DND-41 (cell line): Measurements from ENCODE around the gene EVX1.

Source experiments
- ATAC-seq: fragments of 200-7000 bp; cut with Tn5 transposase; 3 replicates; pipeline ENCODE4 v1.9.1; 2021; ENCODE audit warnings: low read depth; ENCODE audit not compliant: insufficient read depth
- DNase-seq: peaks from one replicate; pipeline ENCODE4 v3.0.0-alpha.2; 2020
- H2AFZ ChIP-seq: 2 replicates; pipeline ENCODE4 v1.6.0; 2012; ENCODE audit warnings: low read depth, low read length
- H3K27ac ChIP-seq: 2 replicates; pipeline ENCODE4 v1.5.1; 2012; ENCODE audit warnings: low read length, inconsistent platforms
- H3K27me3 ChIP-seq: fragments of 200-600 bp; sonication (generic); 2 replicates; pipeline ENCODE4 v1.6.0; 2012; ENCODE audit warnings: low read length, mild to moderate bottlenecking, inconsistent platforms; ENCODE audit not compliant: insufficient read depth, poor library complexity
- H3K36me3 ChIP-seq: 2 replicates; pipeline ENCODE4 v1.5.1; 2012; ENCODE audit warnings: low read length, inconsistent platforms; ENCODE audit not compliant: insufficient read depth
- H3K4me1 ChIP-seq: 2 replicates; pipeline ENCODE4 v1.5.1; 2012; ENCODE audit warnings: mild to moderate bottlenecking, low read length; ENCODE audit not compliant: insufficient read depth
- H3K4me2 ChIP-seq: 2 replicates; pipeline ENCODE4 v1.6.0; 2012; ENCODE audit warnings: mild to moderate bottlenecking, moderate library complexity, low read length, inconsistent platforms; ENCODE audit not compliant: insufficient read depth
- H3K4me3 ChIP-seq, 2 experiments: fragments of 200-600 bp in 1 of 2; shearing (Covaris generic) in 1 of 2; 2 replicates each; pipeline ENCODE4 v1.5.1; 2012 to 2016; ENCODE audit warnings: inconsistent platforms in 2 of 2, low read length in 2 of 2, mild to moderate bottlenecking in 2 of 2, low read depth in 1 of 2, moderate library complexity in 1 of 2
- H3K79me2 ChIP-seq: 2 replicates; pipeline ENCODE4 v1.6.0; 2012; ENCODE audit warnings: low read length, inconsistent platforms; ENCODE audit not compliant: insufficient read depth
- H3K9ac ChIP-seq: 2 replicates; pipeline ENCODE4 v1.6.0; 2012; ENCODE audit warnings: low read depth, mild to moderate bottlenecking, inconsistent platforms, low read length, moderate library complexity
- H3K9me3 ChIP-seq: 2 replicates; pipeline ENCODE4 v1.5.1; 2012; ENCODE audit warnings: low read length, moderate library complexity, mild to moderate bottlenecking, inconsistent platforms; ENCODE audit not compliant: insufficient read depth, severe bottlenecking
- H4K20me1 ChIP-seq: 2 replicates; pipeline ENCODE4 v1.6.0; 2012; ENCODE audit warnings: low read length; ENCODE audit not compliant: insufficient read depth
- EZH2 ChIP-seq: IDR thresholded peaks from 3 replicates; pipeline ENCODE4 v1.6.1; 2012; ENCODE audit warnings: borderline replicate concordance, low read depth, mild to moderate bottlenecking, moderate library complexity, low read length, inconsistent platforms; ENCODE audit not compliant: severe bottlenecking
- TF ChIP-seq, protein P1 (sequence below): IDR thresholded peaks from 2 replicates; pipeline ENCODE4 v1.5.1; 2012; ENCODE audit warnings: borderline replicate concordance, low read length, moderate library complexity, mild to moderate bottlenecking; ENCODE audit not compliant: poor library complexity, severe bottlenecking; ENCODE audit errors: extremely low read depth

Gene EVX1

DNA sequence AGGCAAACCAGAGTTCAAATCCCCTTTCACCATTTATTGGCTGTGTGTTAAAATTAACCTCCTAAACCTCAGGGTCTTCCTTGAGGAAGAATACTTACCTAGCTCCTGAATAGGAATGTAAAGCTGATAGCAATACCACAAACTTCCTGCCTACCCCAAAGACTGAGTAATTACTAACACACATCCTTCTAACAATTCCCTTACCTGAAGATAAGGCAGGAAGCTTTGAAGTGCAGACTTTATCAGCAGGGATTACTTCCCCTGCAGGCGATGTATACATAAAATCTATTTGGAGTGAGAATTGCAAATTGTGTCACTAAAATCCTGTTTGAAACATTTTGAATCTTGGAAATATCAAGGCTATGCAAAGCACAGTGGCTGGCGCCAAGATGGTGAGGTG is 21.2 kb downstream of the EVX1 start:
- Histone ChIP-seq H3K27ac (no peak overlapping the region), H3K9me3 (no peaks in the 10 kb centered on the region), H4K20me1 (no peaks in the 10 kb centered on the region), H3K36me3 (no peaks in the 10 kb centered on the region), H2AFZ (no peak overlapping the region), H3K79me2 (no peaks in the 10 kb centered on the region), H3K27me3 (peaks cover 10% of the 10 kb centered on the region), H3K4me1 (no peaks in the 10 kb centered on the region), H3K9ac (no peak overlapping the region), H3K4me3 (no peak overlapping the region), H3K4me2 (no peak overlapping the region)
- ATAC-seq: no peak
- no peak for DNase-seq
- TF ChIP-seq EZH2: no peak
- TF ChIP-seq, protein P1, sequence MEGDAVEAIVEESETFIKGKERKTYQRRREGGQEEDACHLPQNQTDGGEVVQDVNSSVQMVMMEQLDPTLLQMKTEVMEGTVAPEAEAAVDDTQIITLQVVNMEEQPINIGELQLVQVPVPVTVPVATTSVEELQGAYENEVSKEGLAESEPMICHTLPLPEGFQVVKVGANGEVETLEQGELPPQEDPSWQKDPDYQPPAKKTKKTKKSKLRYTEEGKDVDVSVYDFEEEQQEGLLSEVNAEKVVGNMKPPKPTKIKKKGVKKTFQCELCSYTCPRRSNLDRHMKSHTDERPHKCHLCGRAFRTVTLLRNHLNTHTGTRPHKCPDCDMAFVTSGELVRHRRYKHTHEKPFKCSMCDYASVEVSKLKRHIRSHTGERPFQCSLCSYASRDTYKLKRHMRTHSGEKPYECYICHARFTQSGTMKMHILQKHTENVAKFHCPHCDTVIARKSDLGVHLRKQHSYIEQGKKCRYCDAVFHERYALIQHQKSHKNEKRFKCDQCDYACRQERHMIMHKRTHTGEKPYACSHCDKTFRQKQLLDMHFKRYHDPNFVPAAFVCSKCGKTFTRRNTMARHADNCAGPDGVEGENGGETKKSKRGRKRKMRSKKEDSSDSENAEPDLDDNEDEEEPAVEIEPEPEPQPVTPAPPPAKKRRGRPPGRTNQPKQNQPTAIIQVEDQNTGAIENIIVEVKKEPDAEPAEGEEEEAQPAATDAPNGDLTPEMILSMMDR: no peak

DNA sequence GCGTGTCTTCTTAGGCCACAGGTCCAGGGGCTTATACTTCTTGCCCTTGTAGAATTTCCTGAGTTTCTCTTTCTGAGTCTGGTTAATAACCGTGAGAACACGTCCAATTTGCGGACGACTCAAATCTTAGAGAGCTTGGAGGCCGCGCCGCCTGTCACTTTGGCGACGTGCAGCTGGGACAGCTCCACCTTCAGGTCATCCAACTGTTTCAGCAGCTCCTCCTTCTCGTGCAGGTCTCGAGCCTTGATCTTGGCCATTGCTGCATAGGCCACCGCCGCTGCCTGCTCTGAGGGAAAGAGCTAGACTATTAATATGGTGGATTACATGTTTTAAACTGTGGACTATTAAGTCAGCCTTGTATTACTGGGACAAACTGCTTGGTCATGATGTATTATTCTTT is 26.9 kb downstream of the EVX1 start:
- Histone ChIP-seq H4K20me1 (no peaks in the 10 kb centered on the region), H2AFZ (no peak overlapping the region), H3K4me2 (no peak overlapping the region), H3K27ac (no peak overlapping the region), H3K79me2 (no peaks in the 10 kb centered on the region), H3K4me3 (no peak overlapping the region), H3K36me3 (no peaks in the 10 kb centered on the region), H3K4me1 (no peaks in the 10 kb centered on the region), H3K27me3 (no peaks in the 10 kb centered on the region), H3K9ac (no peak overlapping the region), H3K9me3 (peaks cover 10% of the 10 kb centered on the region)
- DNase-seq: no peak
- ATAC-seq: no peak
- TF ChIP-seq, protein P1: no peak
- no peak for TF ChIP-seq EZH2

DNA sequence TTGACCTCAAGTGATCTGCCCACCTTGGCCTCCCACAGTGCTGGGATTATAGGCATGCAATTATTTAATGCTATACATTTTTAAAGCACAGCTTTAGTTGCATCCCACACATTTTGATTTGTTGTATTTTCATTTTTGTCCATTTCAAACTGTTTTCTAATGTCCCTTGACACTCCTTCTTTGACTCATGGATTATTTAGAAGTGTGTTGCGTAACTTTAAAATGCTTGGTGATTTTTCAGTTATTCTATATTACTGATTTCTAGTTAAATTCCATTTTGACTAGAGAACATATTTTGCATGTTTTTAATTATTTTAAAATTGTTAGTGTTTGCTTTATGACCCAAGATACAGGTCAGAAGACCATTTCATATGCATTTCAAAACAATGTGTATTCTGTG is 28.8 kb downstream of the EVX1 start:
- H3K27me3 ChIP-seq: no peaks in the 10 kb centered on the region
- no peak overlapping the region for H3K27ac ChIP-seq
- H3K79me2 ChIP-seq: no peaks in the 10 kb centered on the region
- no peak for TF ChIP-seq EZH2
- no peak overlapping the region for H3K4me3 ChIP-seq
- no peak overlapping the region for H3K4me2 ChIP-seq
- ATAC-seq (no peak), DNase-seq (no peak)
- no peaks in the 10 kb centered on the region for H3K4me1 ChIP-seq
- no peaks in the 10 kb centered on the region for H4K20me1 ChIP-seq
- no peaks in the 10 kb centered on the region for H3K36me3 ChIP-seq
- peaks cover 10% of the 10 kb centered on the region for H3K9me3 ChIP-seq
- no peak overlapping the region for H3K9ac ChIP-seq
- no peak overlapping the region for H2AFZ ChIP-seq

DNA sequence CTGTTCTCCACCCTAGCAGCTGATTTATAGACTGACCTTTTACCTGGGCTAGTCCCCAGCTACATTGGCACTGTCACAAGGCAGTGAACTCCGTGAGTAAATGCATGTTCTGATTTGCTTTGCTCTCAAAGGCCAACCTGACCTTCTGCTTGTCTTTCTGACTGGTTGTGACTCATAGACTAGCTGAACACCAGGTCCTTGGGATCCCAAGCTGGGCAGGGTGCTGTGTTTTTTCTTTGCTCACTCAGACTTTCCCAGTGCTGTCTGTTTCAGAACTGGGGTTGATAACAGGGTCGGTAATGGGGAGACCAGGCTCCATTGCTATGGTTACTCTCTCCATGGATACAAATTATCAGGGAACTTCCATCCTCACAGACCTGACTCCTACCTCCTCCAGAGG is 35.0 kb downstream of the EVX1 start:
- no peak overlapping the region for H2AFZ ChIP-seq
- no peaks in the 10 kb centered on the region for H3K36me3 ChIP-seq
- no peak for ATAC-seq
- no peak overlapping the region for H3K4me3 ChIP-seq
- H3K79me2 ChIP-seq: no peaks in the 10 kb centered on the region
- no peak for TF ChIP-seq EZH2
- TF ChIP-seq, protein P1: no peak
- DNase-seq: no peak
- H3K9ac ChIP-seq: no peak overlapping the region
- no peaks in the 10 kb centered on the region for H4K20me1 ChIP-seq
- H3K4me1 ChIP-seq: no peaks in the 10 kb centered on the region
- H3K27ac ChIP-seq: no peak overlapping the region
- no peak overlapping the region for H3K4me2 ChIP-seq
- no peaks in the 10 kb centered on the region for H3K27me3 ChIP-seq
- peaks cover 4% of the 10 kb centered on the region for H3K9me3 ChIP-seq
